HL-60 (cell line): Measurements from ENCODE around the gene CHRDL2.
"Not testable (repeated sequence)": the region's sequence is repeated elsewhere in the genome, so short reads cannot be mapped to it uniquely, and the experiment has no call there.

ENCODE experiments used
- DNase-seq, 2 experiments: peaks; one replicate each; pipeline ENCODE4 v3.0.0-alpha.2; 2010 to 2020; ENCODE audit warnings: low read depth in 1 of 2, low spot score in 1 of 2
- H3K27ac ChIP-seq: fragments of 250-450 bp; sonication (Bioruptor Pico); replicated peaks from 2 replicates; pipeline ENCODE4 v1.5.1; 2020; ENCODE audit warnings: mild to moderate bottlenecking, moderate library complexity
- H3K27me3 ChIP-seq: fragments of 250-450 bp; sonication (Bioruptor Pico); 2 replicates; pipeline ENCODE4 v1.5.1; 2021; ENCODE audit warnings: mild to moderate bottlenecking, moderate library complexity; ENCODE audit not compliant: insufficient read depth, poor library complexity, severe bottlenecking
- H3K4me3 ChIP-seq: replicated peaks from 2 replicates; pipeline ENCODE4 v1.5.1; 2011; ENCODE audit warnings: mild to moderate bottlenecking, control low read depth, low read length; ENCODE audit not compliant: insufficient read depth
- GABPA ChIP-seq: IDR thresholded peaks from 2 replicates; pipeline ENCODE4 v1.6.1; 2012; ENCODE audit warnings: low read depth
- POLR2AphosphoS5 ChIP-seq: IDR thresholded peaks from 2 replicates; pipeline ENCODE4 v1.6.1; 2012; ENCODE audit warnings: low read depth
- SPI1 ChIP-seq: IDR thresholded peaks from 2 replicates; pipeline ENCODE4 v1.6.1; 2012; ENCODE audit warnings: low read depth, mild to moderate bottlenecking, borderline replicate concordance
- TF ChIP-seq, protein P1 (sequence below): IDR thresholded peaks from 2 replicates; pipeline ENCODE4 v1.6.1; 2012; ENCODE audit warnings: low read depth; ENCODE audit not compliant: insufficient replicate concordance
- TF ChIP-seq, protein P2 (sequence below): IDR thresholded peaks from one replicate; pipeline ENCODE4 v1.5.1; 2011; ENCODE audit warnings: low read length, control low read depth, inconsistent platforms; ENCODE audit not compliant: insufficient read depth

The CHRDL2 gene

DNA sequence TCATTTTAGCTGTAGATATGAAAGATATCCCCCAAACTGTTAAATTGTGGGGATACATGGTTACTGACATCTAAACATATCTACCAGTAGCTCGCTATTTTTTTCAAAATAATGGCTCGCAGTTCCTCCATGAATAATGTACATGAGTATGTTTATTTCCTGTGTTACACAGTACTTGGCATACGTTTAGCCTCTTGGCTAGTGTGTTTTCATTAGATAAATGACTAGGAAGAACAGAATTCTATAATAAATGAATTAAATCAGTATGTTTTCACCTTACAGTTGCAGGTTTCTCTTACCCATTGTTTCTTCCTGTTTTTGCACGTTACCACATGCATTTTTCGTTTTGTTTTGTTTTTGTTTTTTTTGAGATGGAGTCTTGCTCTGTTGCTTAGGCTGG is 39.2 kb upstream of the CHRDL2 start:
- Histone ChIP-seq H3K27me3 (no peaks in the 10 kb centered on the region), H3K4me3 (no peak overlapping the region), H3K27ac (no peak overlapping the region)
- TF ChIP-seq, protein P1, sequence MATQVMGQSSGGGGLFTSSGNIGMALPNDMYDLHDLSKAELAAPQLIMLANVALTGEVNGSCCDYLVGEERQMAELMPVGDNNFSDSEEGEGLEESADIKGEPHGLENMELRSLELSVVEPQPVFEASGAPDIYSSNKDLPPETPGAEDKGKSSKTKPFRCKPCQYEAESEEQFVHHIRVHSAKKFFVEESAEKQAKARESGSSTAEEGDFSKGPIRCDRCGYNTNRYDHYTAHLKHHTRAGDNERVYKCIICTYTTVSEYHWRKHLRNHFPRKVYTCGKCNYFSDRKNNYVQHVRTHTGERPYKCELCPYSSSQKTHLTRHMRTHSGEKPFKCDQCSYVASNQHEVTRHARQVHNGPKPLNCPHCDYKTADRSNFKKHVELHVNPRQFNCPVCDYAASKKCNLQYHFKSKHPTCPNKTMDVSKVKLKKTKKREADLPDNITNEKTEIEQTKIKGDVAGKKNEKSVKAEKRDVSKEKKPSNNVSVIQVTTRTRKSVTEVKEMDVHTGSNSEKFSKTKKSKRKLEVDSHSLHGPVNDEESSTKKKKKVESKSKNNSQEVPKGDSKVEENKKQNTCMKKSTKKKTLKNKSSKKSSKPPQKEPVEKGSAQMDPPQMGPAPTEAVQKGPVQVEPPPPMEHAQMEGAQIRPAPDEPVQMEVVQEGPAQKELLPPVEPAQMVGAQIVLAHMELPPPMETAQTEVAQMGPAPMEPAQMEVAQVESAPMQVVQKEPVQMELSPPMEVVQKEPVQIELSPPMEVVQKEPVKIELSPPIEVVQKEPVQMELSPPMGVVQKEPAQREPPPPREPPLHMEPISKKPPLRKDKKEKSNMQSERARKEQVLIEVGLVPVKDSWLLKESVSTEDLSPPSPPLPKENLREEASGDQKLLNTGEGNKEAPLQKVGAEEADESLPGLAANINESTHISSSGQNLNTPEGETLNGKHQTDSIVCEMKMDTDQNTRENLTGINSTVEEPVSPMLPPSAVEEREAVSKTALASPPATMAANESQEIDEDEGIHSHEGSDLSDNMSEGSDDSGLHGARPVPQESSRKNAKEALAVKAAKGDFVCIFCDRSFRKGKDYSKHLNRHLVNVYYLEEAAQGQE = no peak
- TF ChIP-seq POLR2AphosphoS5 = no peak
- TF ChIP-seq, protein P2, sequence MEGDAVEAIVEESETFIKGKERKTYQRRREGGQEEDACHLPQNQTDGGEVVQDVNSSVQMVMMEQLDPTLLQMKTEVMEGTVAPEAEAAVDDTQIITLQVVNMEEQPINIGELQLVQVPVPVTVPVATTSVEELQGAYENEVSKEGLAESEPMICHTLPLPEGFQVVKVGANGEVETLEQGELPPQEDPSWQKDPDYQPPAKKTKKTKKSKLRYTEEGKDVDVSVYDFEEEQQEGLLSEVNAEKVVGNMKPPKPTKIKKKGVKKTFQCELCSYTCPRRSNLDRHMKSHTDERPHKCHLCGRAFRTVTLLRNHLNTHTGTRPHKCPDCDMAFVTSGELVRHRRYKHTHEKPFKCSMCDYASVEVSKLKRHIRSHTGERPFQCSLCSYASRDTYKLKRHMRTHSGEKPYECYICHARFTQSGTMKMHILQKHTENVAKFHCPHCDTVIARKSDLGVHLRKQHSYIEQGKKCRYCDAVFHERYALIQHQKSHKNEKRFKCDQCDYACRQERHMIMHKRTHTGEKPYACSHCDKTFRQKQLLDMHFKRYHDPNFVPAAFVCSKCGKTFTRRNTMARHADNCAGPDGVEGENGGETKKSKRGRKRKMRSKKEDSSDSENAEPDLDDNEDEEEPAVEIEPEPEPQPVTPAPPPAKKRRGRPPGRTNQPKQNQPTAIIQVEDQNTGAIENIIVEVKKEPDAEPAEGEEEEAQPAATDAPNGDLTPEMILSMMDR = no peak
- no peak for TF ChIP-seq SPI1
- TF ChIP-seq GABPA = no peak
- DNase-seq = no peak

DNA sequence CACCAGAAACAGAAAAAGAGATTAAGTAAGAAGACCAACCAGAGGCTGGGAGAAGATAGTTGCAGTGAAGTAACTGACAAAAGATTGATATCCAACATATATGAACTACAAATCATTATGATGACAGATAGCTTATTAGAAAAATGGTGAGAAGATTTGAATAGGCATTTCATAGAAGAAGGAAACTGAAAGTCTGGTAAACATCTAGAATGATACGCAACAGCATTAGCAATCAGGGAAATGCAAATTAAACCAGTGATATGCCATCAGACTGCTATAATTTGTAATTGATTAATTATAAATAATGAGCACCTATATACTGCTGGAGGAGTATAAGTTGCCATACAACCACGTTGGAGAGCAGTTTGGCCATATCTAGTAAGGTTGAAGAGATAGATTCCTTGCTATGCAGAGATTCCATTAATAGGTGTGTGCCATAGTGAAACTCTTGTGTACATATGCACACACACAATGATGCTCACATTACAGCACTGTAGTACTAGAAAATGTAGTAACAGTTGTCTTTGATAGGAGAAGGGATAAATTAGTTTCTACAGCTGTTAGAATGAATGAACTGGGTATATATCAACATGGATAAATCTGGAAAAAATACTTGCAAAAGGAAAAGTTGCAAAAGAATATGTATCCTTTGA is 38.0 kb upstream of the CHRDL2 start:
- DNase-seq = no peak
- no peak overlapping the region for H3K4me3 ChIP-seq
- no peaks in the 10 kb centered on the region for H3K27me3 ChIP-seq
- TF ChIP-seq GABPA = no peak
- no peak overlapping the region for H3K27ac ChIP-seq

DNA sequence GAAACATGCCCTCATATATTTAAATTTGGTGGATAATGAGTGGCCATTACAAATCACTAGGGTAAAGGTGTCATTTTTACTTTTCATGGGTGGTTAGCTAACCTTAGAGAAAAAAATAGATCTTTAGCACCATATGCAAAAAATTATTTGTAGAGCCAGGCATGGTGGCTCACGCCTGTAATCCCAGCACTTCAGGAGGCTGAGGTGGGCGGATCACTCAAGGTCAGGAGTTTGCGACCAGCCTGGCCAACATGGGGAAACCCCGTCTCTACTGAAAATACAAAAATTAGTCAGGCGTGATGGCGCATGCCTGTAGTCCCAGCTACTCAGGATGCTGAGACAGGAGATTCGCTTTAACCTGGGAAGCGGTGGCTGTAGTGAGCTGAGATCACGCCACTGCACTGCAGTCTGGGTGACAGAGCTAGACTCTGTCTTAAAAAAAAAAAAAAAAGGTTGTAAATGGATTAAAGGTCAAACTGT is 37.0 kb upstream of the CHRDL2 start:
- H3K27me3 ChIP-seq, H3K27ac ChIP-seq, H3K4me3 ChIP-seq, DNase-seq: not testable (repeated sequence)

DNA sequence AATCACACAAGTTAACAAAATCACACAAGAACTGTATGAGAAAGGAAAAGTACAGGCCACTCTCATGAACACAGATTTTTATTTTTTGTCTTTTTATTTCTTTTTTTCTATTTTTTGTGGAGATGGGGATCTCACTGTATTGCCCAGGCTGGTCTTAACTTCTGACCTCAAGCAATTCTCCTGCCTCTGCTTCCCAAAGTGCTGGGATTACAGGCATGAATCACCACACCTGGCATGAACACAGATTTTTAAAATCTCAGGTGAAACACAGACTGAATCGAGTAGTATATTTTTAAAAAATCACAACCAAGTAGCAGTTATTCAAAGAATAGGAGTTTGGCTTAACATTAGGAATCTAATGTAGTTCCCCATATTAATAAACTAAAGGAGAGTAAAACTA is 35.7 kb upstream of the CHRDL2 start:
- Histone ChIP-seq H3K27ac (no peak overlapping the region), H3K27me3 (no peaks in the 10 kb centered on the region), H3K4me3 (no peak overlapping the region)
- TF ChIP-seq, protein P2 = no peak
- no peak for TF ChIP-seq GABPA
- TF ChIP-seq, protein P1 = no peak
- no peak for TF ChIP-seq SPI1
- TF ChIP-seq POLR2AphosphoS5 = no peak
- no peak for DNase-seq

DNA sequence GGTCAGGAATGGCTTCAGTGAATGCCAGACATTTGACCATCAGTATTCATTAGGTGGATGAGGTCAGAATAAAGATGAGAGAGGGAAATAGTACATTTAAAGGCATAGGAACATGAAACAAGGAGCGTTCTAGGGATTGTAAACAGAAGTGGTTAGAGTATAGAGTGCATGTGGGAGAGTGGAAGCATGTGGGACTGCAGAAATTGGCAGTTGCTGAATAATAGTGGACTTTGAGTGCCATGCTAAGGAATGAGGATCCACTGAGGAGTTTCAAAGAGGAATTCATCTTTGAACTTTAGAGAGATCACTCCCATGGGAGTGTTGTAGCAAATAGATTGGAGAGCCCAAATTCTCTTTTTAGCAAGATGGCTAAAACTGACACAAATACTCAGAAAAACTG is 25.3 kb upstream of the CHRDL2 start:
- Histone ChIP-seq H3K27me3 (no peaks in the 10 kb centered on the region), H3K4me3 (no peak overlapping the region), H3K27ac (no peak overlapping the region)
- no peak for DNase-seq
- TF ChIP-seq, protein P1 = no peak
